ENCODE measurements around the gene BRSK2.

GRCh38 chr11:1370186-1371025 is 19.3 kb upstream of the BRSK2 start:
- no peak for TF ChIP-seq POLR2AphosphoS5 (IDR thresholded peaks at IDR 0.05)
- TF ChIP-seq, protein P1, sequence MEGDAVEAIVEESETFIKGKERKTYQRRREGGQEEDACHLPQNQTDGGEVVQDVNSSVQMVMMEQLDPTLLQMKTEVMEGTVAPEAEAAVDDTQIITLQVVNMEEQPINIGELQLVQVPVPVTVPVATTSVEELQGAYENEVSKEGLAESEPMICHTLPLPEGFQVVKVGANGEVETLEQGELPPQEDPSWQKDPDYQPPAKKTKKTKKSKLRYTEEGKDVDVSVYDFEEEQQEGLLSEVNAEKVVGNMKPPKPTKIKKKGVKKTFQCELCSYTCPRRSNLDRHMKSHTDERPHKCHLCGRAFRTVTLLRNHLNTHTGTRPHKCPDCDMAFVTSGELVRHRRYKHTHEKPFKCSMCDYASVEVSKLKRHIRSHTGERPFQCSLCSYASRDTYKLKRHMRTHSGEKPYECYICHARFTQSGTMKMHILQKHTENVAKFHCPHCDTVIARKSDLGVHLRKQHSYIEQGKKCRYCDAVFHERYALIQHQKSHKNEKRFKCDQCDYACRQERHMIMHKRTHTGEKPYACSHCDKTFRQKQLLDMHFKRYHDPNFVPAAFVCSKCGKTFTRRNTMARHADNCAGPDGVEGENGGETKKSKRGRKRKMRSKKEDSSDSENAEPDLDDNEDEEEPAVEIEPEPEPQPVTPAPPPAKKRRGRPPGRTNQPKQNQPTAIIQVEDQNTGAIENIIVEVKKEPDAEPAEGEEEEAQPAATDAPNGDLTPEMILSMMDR (IDR thresholded peaks at IDR 0.05) = no peak
- TF ChIP-seq POLR2A (IDR thresholded peaks at IDR 0.05) = no peak

All from upper lobe of left lung (tissue), 4 donors.